Uterus (tissue), 4 donors: ENCODE results near the gene PWWP2B. TPM values are rescaled to one million over a fixed set of nuclear protein-coding genes. Genes with fewer than 3 reads are reported as not detected.
A peak's percentile ranks its signal among the peaks of the same experiment; 100 is the strongest.

Source experiments
- DNase-seq, 2 donors: peaks; one replicate each; pipeline ENCODE4 v3.0.0-alpha.2; 2019 to 2020
- H3K27ac ChIP-seq, 2 donors: fragments of 200-600 bp; sonication (generic); 1 replicate in 1 of 2; 2 replicates in 1 of 2; pipeline ENCODE4 v1.5.1; 2016 to 2018
- H3K27me3 ChIP-seq, 2 donors: fragments of 200-600 bp; sonication (generic); one replicate each; pipeline ENCODE4 v1.5.1; 2018 to 2019; ENCODE audit warnings: control low read depth in 1 of 2
- H3K36me3 ChIP-seq, 2 donors: fragments of 200-600 bp; sonication (generic); one replicate each; pipeline ENCODE4 v1.5.1; 2019; ENCODE audit warnings: control low read depth in 1 of 2
- H3K4me1 ChIP-seq, 2 donors: fragments of 200-600 bp; sonication (generic); one replicate each; pipeline ENCODE4 v1.5.1; 2018 to 2019; ENCODE audit warnings: control low read depth in 1 of 2
- H3K4me3 ChIP-seq, 2 donors: fragments of 200-600 bp; sonication (generic); 1 replicate in 1 of 2; 2 replicates in 1 of 2; pipeline ENCODE4 v1.5.1; 2018 to 2019; ENCODE audit warnings: mild to moderate bottlenecking in 1 of 2
- H3K9me3 ChIP-seq, 2 donors: fragments of 200-600 bp; sonication (generic); one replicate each; pipeline ENCODE4 v1.5.1; 2019; ENCODE audit warnings: control low read depth in 1 of 2
- POLR2A ChIP-seq, 2 donors: fragments of 450-650 bp; IDR thresholded peaks; one replicate each; pipeline ENCODE4 v1.6.1; 2016; ENCODE audit warnings: antibody characterized with exemption in 2 of 2, mild to moderate bottlenecking in 1 of 2, moderate library complexity in 1 of 2
- intact Hi-C: fragments of 100-400 bp; cut with DNase I; formaldehyde crosslinking; loops from one replicate; pipeline ENCODE4 v1.15.1; 2023; ENCODE audit warnings: low total_unique reads
- total RNA-seq, 4 donors: library from RNA; depleted of rRNA in 3 of 4; stranded (reverse); fragments of >200 nt in 3 of 4; gene quantifications; one replicate each; pipeline versions ENCODE4 v1.1.0 to v1.2.4, GENCODE V29; 2014 to 2023
- TF ChIP-seq, protein P1 (sequence below), 4 experiments: fragments of 200-600 bp in 2 of 4; fragments of 450-650 bp in 2 of 4; sonication (generic) in 2 of 4; IDR thresholded peaks; one replicate each; pipeline ENCODE4 v1.5.1; 2016 to 2019; ENCODE audit warnings: antibody characterized with exemption in 4 of 4, mild to moderate bottlenecking in 2 of 4, moderate library complexity in 1 of 4
- donor health status: DM: yes; HTN: yes; CAD: no.

Gene PWWP2B
- 10 to 100 TPM in 2 of 4 donors, 1 to 10 TPM in 1, under 1 TPM in 1; 0.29 to 27.6 (median 8.3) TPM for total RNA-seq

DNA sequence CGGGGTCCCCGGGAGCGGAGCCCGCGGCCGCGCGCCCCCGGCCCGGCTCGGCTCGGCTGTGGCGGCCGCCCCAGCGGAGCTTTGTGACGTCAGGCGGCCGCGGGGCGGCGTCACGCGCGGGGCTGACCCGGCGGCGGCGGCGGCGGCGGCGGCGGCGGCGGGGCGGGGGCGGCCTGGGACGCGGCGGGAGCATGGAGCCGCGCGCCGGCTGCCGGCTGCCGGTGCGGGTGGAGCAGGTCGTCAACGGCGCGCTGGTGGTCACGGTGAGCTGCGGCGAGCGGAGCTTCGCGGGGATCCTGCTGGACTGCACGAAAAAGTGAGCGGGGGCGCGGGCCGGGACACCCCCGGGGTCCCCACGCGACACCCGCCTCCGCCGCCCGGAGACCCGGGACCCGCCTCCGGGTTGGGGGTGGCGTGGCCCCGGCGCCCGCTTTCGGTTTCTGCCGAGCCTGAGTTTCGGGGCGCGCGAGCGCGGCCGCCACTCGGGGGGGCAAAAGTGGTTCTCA is at the start of gene PWWP2B:
Gene PWWP2B (plus strand): TSS at position 165 of the 506 bp plus-strand sequence. CDS start 27 bp downstream, at position 192.
- H3K36me3 ChIP-seq = no peaks in the 10 kb centered on the region
- intact Hi-C loops = no loop called here
- TF ChIP-seq, protein P1, sequence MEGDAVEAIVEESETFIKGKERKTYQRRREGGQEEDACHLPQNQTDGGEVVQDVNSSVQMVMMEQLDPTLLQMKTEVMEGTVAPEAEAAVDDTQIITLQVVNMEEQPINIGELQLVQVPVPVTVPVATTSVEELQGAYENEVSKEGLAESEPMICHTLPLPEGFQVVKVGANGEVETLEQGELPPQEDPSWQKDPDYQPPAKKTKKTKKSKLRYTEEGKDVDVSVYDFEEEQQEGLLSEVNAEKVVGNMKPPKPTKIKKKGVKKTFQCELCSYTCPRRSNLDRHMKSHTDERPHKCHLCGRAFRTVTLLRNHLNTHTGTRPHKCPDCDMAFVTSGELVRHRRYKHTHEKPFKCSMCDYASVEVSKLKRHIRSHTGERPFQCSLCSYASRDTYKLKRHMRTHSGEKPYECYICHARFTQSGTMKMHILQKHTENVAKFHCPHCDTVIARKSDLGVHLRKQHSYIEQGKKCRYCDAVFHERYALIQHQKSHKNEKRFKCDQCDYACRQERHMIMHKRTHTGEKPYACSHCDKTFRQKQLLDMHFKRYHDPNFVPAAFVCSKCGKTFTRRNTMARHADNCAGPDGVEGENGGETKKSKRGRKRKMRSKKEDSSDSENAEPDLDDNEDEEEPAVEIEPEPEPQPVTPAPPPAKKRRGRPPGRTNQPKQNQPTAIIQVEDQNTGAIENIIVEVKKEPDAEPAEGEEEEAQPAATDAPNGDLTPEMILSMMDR (IDR thresholded peaks at IDR 0.05) = no peak
- TF ChIP-seq POLR2A (IDR thresholded peaks at IDR 0.05) = peak; percentile 48 to 50
- H3K4me3 ChIP-seq = peak within 1 kb of the TSS; percentile 62 to 98
- H3K27me3 ChIP-seq = no peaks in the 10 kb centered on the region
- H3K4me1 ChIP-seq = peaks cover 0 to 20% of the 10 kb centered on the region in 2 donors
- H3K9me3 ChIP-seq = no peaks in the 10 kb centered on the region
- peak within 1 kb of the TSS; percentile 96 to 98 for H3K27ac ChIP-seq
- DNase-seq = peak; percentile 43 to 64

DNA sequence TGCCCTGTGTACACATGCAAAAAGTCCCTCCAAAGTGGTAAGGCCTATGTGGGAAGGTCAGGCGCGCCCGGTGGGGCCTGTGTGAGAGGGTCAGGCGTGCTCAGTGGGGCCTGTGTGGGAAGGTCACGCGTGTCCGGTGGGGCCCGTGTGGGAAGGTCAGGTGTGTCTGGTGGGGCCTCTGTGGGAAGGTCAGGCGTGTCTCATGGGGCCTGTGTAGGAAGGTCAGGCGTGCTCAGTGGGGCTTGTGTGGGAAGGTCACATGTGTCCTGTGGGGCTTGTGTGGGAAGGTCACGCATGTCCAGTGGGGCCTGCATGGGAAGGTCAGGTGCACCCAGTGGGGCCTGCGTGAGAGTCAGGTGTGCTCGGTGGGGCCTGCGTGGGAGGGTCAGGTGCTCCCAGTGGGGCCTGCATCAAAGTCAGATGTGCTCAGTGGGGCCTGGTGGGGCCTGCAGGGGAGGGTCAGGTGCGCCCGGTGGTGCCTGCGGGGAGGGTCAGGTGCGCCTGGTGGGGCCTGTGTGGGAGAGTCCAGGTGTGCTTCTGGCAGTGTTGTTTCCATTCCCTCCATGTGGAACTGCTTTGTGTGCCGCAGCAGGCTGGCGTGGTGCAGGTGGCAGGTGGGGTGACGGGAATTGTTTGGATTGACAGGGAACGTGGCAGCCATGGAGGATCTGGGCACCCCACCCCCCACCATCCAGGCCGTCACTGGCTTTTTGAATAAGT is 49.6 kb upstream of the PWWP2B start:
- H3K36me3 ChIP-seq = no peaks in the 10 kb centered on the region
- no peak for DNase-seq
- no peak for TF ChIP-seq POLR2A (IDR thresholded peaks at IDR 0.05)
- TF ChIP-seq, protein P1 (IDR thresholded peaks at IDR 0.05) = no peak
- no peaks in the 10 kb centered on the region for H3K27me3 ChIP-seq
- intact Hi-C loops = no loop called here
- H3K4me3 ChIP-seq = no peak overlapping the region
- no peaks in the 10 kb centered on the region for H3K4me1 ChIP-seq
- H3K9me3 ChIP-seq = no peaks in the 10 kb centered on the region
- H3K27ac ChIP-seq = no peak overlapping the region

DNA sequence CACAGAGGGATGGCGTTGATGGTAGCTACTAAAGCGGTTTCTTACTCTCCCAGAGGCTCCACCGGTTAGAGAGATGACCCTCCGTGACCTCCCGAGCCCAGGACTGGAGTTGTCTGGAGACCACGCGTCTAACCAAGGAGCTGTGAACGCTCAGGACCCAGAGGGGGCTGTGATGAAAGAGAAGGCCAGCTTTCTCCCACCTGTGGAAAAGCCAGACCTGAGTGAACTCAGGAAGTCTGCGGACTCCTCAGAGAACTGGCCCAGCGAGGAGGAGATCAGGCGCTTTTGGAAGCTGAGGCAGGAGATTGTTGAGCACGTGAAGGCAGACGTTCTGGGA is 49.1 kb upstream of the PWWP2B start:
- Histone ChIP-seq H3K4me1 (no peaks in the 10 kb centered on the region), H3K36me3 (no peaks in the 10 kb centered on the region), H3K4me3 (no peak overlapping the region), H3K9me3 (no peaks in the 10 kb centered on the region), H3K27ac (no peak overlapping the region), H3K27me3 (no peaks in the 10 kb centered on the region)
- TF ChIP-seq POLR2A (IDR thresholded peaks at IDR 0.05) = no peak
- TF ChIP-seq, protein P1 (IDR thresholded peaks at IDR 0.05) = no peak
- intact Hi-C loops = no loop called here
- no peak for DNase-seq

DNA sequence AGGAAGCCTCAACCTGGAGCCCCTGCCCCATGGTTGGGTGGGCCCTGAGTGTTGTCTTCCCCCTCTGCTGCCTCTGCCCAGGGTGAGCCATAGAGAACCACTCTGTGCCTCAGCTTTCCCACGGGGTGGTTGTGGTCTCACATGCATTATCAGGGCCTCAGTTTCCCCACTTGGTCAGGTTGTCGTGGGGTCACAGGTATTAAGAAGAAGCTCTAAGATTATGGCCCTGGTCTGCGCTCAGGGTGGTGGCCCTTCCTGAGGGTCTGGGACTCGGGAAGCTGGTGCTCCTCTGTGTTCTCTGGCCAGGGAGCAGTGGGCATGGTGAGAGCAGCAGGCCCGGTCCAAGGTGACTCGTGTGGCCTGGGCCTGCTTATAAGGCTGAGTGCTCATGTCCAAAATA is 47.2 kb upstream of the PWWP2B start:
- no peaks in the 10 kb centered on the region for H3K36me3 ChIP-seq
- no peak for DNase-seq

DNA sequence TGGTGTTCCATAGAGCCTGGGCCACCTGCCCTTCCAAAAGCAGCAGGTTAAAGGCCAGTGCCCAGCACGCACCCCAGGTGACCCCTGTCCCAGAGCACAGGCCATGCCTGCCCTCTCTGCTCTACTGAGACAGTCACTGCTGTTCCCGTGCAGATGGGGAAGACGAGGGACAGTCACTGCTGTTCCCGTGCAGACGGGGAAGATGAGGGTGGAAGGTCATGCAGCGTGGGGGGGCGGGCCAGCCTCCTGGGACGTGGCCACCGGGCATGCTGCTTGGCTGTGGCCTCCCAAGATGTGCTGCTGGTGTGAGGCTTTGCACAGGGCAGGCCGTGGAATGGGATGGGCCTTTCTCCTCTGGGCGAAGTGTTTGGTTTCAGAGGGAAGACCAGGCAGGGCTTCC is 46.6 kb upstream of the PWWP2B start:
- no peak overlapping the region for H3K4me3 ChIP-seq
- H3K36me3 ChIP-seq = no peaks in the 10 kb centered on the region
- no peak for DNase-seq
- no peaks in the 10 kb centered on the region for H3K27me3 ChIP-seq
- TF ChIP-seq POLR2A (IDR thresholded peaks at IDR 0.05) = no peak
- TF ChIP-seq, protein P1 (IDR thresholded peaks at IDR 0.05) = no peak
- no peaks in the 10 kb centered on the region for H3K9me3 ChIP-seq
- intact Hi-C loops = loop anchor here (5.0 kb wide), 1 partner anchor 128 kb away; no protein-coding TSS in a partner anchor
- H3K4me1 ChIP-seq = no peaks in the 10 kb centered on the region
- no peak overlapping the region for H3K27ac ChIP-seq

More for the DNA sequence above, 47.2 kb upstream of the PWWP2B start:
- no peaks in the 10 kb centered on the region for H3K9me3 ChIP-seq
- TF ChIP-seq, protein P1 (IDR thresholded peaks at IDR 0.05) = no peak
- no peak for TF ChIP-seq POLR2A (IDR thresholded peaks at IDR 0.05)
- intact Hi-C loops = loop anchor here (5.0 kb wide), 1 partner anchor 127 kb away; no protein-coding TSS in a partner anchor
- no peak overlapping the region for H3K4me3 ChIP-seq
- H3K27me3 ChIP-seq = no peaks in the 10 kb centered on the region
- no peak overlapping the region for H3K27ac ChIP-seq
- no peaks in the 10 kb centered on the region for H3K4me1 ChIP-seq
